HEK293 (cell line): Measurements from ENCODE around the gene KLHL29.
A peak's percentile ranks its signal among the peaks of the same experiment; 100 is the strongest.

Source experiments
- ATF2 ChIP-seq: fragments of 450-650 bp; formaldehyde crosslinking; IDR thresholded peaks from 2 replicates; pipeline ENCODE4 v1.5.1; 2016; ENCODE audit warnings: missing biosample characterization, missing genetic modification characterization, low read depth
- CTCF ChIP-seq: fragments of 450-650 bp; formaldehyde crosslinking; IDR thresholded peaks from 2 replicates; pipeline ENCODE4 v1.5.1; 2016; ENCODE audit warnings: missing biosample characterization, missing genetic modification characterization
- OSR2 ChIP-seq: fragments of 450-650 bp; formaldehyde crosslinking; IDR thresholded peaks from 2 replicates; pipeline ENCODE4 v1.5.1; 2016; ENCODE audit warnings: missing biosample characterization, missing genetic modification characterization
- YY1 ChIP-seq: fragments of 450-650 bp; formaldehyde crosslinking; IDR thresholded peaks from 2 replicates; pipeline ENCODE4 v1.5.1; 2018; ENCODE audit warnings: missing biosample characterization, missing genetic modification characterization
- ZBTB21 ChIP-seq: fragments of 450-650 bp; formaldehyde crosslinking; IDR thresholded peaks from 2 replicates; pipeline ENCODE4 v1.5.1; 2017; ENCODE audit warnings: missing biosample characterization, missing genetic modification characterization
- ZNF18 ChIP-seq: fragments of 450-650 bp; formaldehyde crosslinking; IDR thresholded peaks from 2 replicates; pipeline ENCODE4 v1.5.1; 2016; ENCODE audit warnings: missing biosample characterization, missing genetic modification characterization
- ZNF302 ChIP-seq: fragments of 450-650 bp; formaldehyde crosslinking; IDR thresholded peaks from 2 replicates; pipeline ENCODE4 v1.5.1; 2016; ENCODE audit warnings: missing biosample characterization, missing genetic modification characterization, low read depth
- ZNF311 ChIP-seq: fragments of 450-650 bp; formaldehyde crosslinking; IDR thresholded peaks from 2 replicates; pipeline ENCODE4 v1.5.1; 2017; ENCODE audit warnings: missing biosample characterization, missing genetic modification characterization, borderline replicate concordance
- ZNF416 ChIP-seq: fragments of 450-650 bp; formaldehyde crosslinking; IDR thresholded peaks from 2 replicates; pipeline ENCODE4 v1.5.1; 2016; ENCODE audit warnings: missing biosample characterization, missing genetic modification characterization
- ZNF549 ChIP-seq: fragments of 450-650 bp; IDR thresholded peaks from 2 replicates; pipeline ENCODE4 v1.5.1; 2018; ENCODE audit warnings: missing biosample characterization, missing genetic modification characterization, mild to moderate bottlenecking, inconsistent platforms, moderate library complexity
- ZNF837 ChIP-seq: fragments of 450-650 bp; formaldehyde crosslinking; IDR thresholded peaks from 2 replicates; pipeline ENCODE4 v1.5.1; 2016; ENCODE audit warnings: missing biosample characterization, missing genetic modification characterization
- ZSCAN18 ChIP-seq: fragments of 450-650 bp; formaldehyde crosslinking; IDR thresholded peaks from 2 replicates; pipeline ENCODE4 v1.5.1; 2016; ENCODE audit warnings: missing biosample characterization, missing genetic modification characterization

- no peak for TF ChIP-seq ZNF549 (tag by site-specific recombination)
- TF ChIP-seq ATF2, result peak; percentile 70
- TF ChIP-seq ZNF416, result no peak
- no peak for TF ChIP-seq ZNF837 (tag by site-specific recombination)
- no peak for TF ChIP-seq ZBTB21 (tag by site-specific recombination)
- TF ChIP-seq CTCF (tag by site-specific recombination), result no peak
- TF ChIP-seq ZSCAN18 (tag by site-specific recombination), result no peak
- no peak for TF ChIP-seq OSR2 (tag by site-specific recombination)
- no peak for TF ChIP-seq ZNF18
- TF ChIP-seq ZNF302 (tag by site-specific recombination), result no peak
- TF ChIP-seq ZNF311 (tag by site-specific recombination), result no peak
- no peak for TF ChIP-seq YY1
These were observed 107.9 kb downstream of the KLHL29 start for GRCh38 chr2:23492921-23493320.
